Endothelial cell of umbilical vein (primary cell): Measurements from ENCODE around the gene FAM161A. TPM values are rescaled to one million over a fixed set of nuclear protein-coding genes. Genes with fewer than 3 reads are reported as not detected.
"Not testable (repeated sequence)": the region's sequence is repeated elsewhere in the genome, so short reads cannot be mapped to it uniquely, and the experiment has no call there.

ENCODE experiments used
- BruUV-seq: library from RNA; stranded (reverse); fragments of 400-500 nt; replicated peaks from 2 replicates; lab custom pipeline; 2021; lab: Mats Ljungman, UMichigan
- CTCF ChIA-PET: fragments of 300-600, 350-600 bp; sonication (Branson Sonifier 250); formaldehyde crosslinking; loops from one replicate; lab custom pipeline; 2021; ENCODE audit warnings: antibody characterized with exemption, inconsistent platforms; lab: Charles Lee
- POLR2A ChIA-PET: fragments of 300-600, 350-600 bp; sonication (Branson Sonifier 250); formaldehyde crosslinking; loops from one replicate; lab custom pipeline; 2021; ENCODE audit warnings: antibody characterized with exemption, inconsistent platforms; lab: Charles Lee
- DNase-seq: peaks from one replicate; pipeline ENCODE4 v3.0.0-alpha.2; 2011; ENCODE audit warnings: low read depth, low spot score
- FAIRE-seq: peaks from 2 replicates; lab custom pipeline; 2011; peaks lifted over from hg19 to GRCh38; lab: Jason Lieb, UNC
- H2AFZ ChIP-seq: 2 replicates; pipeline ENCODE4 v1.6.0; 2012; ENCODE audit warnings: low read depth, low read length, control low read depth, inconsistent platforms
- H3K27ac ChIP-seq: 2 replicates; pipeline ENCODE4 v1.5.1; 2011; ENCODE audit warnings: low read depth, mild to moderate bottlenecking, control low read depth, low read length, moderate library complexity; ENCODE audit not compliant: insufficient read depth
- H3K27me3 ChIP-seq, 2 experiments: 2 replicates each; pipeline versions ENCODE4 v1.6.0 to v1.6.1; 2011; ENCODE audit warnings: low read length in 2 of 2, mixed read lengths in 1 of 2; ENCODE audit not compliant: control insufficient read depth in 2 of 2, insufficient read depth in 2 of 2
- H3K36me3 ChIP-seq, 2 experiments: 2 replicates in 1 of 2; 3 replicates in 1 of 2; pipeline ENCODE4 v1.5.1; 2011; ENCODE audit warnings: low read length in 2 of 2, mild to moderate bottlenecking in 1 of 2, moderate library complexity in 1 of 2; ENCODE audit not compliant: control insufficient read depth in 2 of 2, insufficient read depth in 2 of 2; ENCODE audit errors: extremely low read depth in 1 of 2
- H3K4me1 ChIP-seq: 3 replicates; pipeline ENCODE4 v1.5.1; 2011; ENCODE audit warnings: mild to moderate bottlenecking, low read length; ENCODE audit not compliant: control insufficient read depth, insufficient read depth; ENCODE audit errors: extremely low read depth
- H3K4me2 ChIP-seq: 2 replicates; pipeline ENCODE4 v1.6.1; 2011; ENCODE audit warnings: low read length, control low read depth, mixed read lengths; ENCODE audit not compliant: insufficient read depth
- H3K4me3 ChIP-seq, 3 experiments: fragments of 200-600 bp in 1 of 3; sonication (generic), shearing (Covaris generic) in 1 of 3; replicated peaks in 1 of 3; 2 replicates each; pipeline ENCODE4 v1.5.1; 2011 to 2016; ENCODE audit warnings: control low read depth in 3 of 3, low read length in 3 of 3, mild to moderate bottlenecking in 2 of 3, inconsistent platforms in 1 of 3, low read depth in 1 of 3, moderate library complexity in 1 of 3; ENCODE audit not compliant: insufficient read depth in 1 of 3
- H3K79me2 ChIP-seq: 2 replicates; pipeline ENCODE4 v1.6.0; 2012; ENCODE audit warnings: low read length, inconsistent platforms; ENCODE audit not compliant: control insufficient read depth, insufficient read depth
- H3K9ac ChIP-seq: replicated peaks from 2 replicates; pipeline ENCODE3; 2011; ENCODE audit warnings: low read length, control low read depth; ENCODE audit not compliant: insufficient read depth; ENCODE audit errors: extremely low read depth
- H3K9me1 ChIP-seq: replicated peaks from 3 replicates; pipeline ENCODE4 v1.6.0; 2011; ENCODE audit warnings: mild to moderate bottlenecking, low read length; ENCODE audit not compliant: control insufficient read depth, insufficient read depth; ENCODE audit errors: extremely low read depth
- H3K9me3 ChIP-seq: replicated peaks from 2 replicates; pipeline ENCODE4 v1.5.1; 2012; ENCODE audit warnings: low read length, inconsistent platforms; ENCODE audit not compliant: control insufficient read depth, insufficient read depth
- H4K20me1 ChIP-seq: replicated peaks from 2 replicates; pipeline ENCODE3; 2011; ENCODE audit warnings: mild to moderate bottlenecking, low read length; ENCODE audit not compliant: control insufficient read depth, insufficient read depth; ENCODE audit errors: extremely low read depth
- EZH2 ChIP-seq: IDR thresholded peaks from 2 replicates; pipeline ENCODE4 v1.6.1; 2012; ENCODE audit warnings: borderline replicate concordance, low read depth, mild to moderate bottlenecking, moderate library complexity, low read length, inconsistent platforms; ENCODE audit not compliant: severe bottlenecking
- FOS ChIP-seq: IDR thresholded peaks from 2 replicates; pipeline ENCODE4 v1.6.1; 2011; ENCODE audit warnings: mild to moderate bottlenecking, low read length, moderate library complexity, borderline replicate concordance; ENCODE audit not compliant: insufficient read depth
- GATA2 ChIP-seq: IDR thresholded peaks from 2 replicates; pipeline ENCODE4 v1.7.0; 2011; ENCODE audit warnings: low read depth, mild to moderate bottlenecking, moderate library complexity, mixed read lengths, low read length; ENCODE audit not compliant: insufficient read length, insufficient read depth
- JUN ChIP-seq: IDR thresholded peaks from 2 replicates; pipeline ENCODE4 v1.6.1; 2011; ENCODE audit warnings: borderline replicate concordance, low read depth; ENCODE audit not compliant: insufficient read length, insufficient read depth
- MYC ChIP-seq: IDR thresholded peaks from one replicate; pipeline ENCODE4 v1.6.1; 2011; ENCODE audit warnings: mild to moderate bottlenecking, low read depth, low read length
- POLR2A ChIP-seq: IDR thresholded peaks from 2 replicates; pipeline ENCODE4 v1.6.1; 2012; ENCODE audit warnings: low read depth, mild to moderate bottlenecking, control low read depth, low read length
- POLR2AphosphoS5 ChIP-seq: IDR thresholded peaks from 2 replicates; pipeline ENCODE4 v1.6.1; 2012; ENCODE audit warnings: low read depth, mild to moderate bottlenecking, control low read depth, low read length, moderate library complexity; ENCODE audit not compliant: insufficient read depth
- dilution Hi-C: fragments of 300-500 bp; cut with MboI; formaldehyde crosslinking; loops from one replicate; pipeline ENCODE4 v1.15.0; 2019; ENCODE audit warnings: low sequenced_read_pairs; ENCODE audit not compliant: extremely low pct_ligation_motif_present
- intact Hi-C: fragments of 100-400 bp; cut with micrococcal nuclease; formaldehyde crosslinking; loops from one replicate; pipeline ENCODE4 v1.10.0; 2022
- polyA plus RNA-seq, 4 experiments: library from polyadenylated mRNA; depleted of rRNA in 3 of 4; stranded (reverse) in 3 of 4; unstranded in 1 of 4; fragments of >200 nt; gene quantifications; 2 replicates each; pipeline versions ENCODE4 v1.2.1 to v1.2.3, GENCODE V29; 2011 to 2012; ENCODE audit warnings: missing spikeins in 1 of 4
- total RNA-seq: library from RNA; stranded (reverse); gene quantifications from 2 replicates; pipeline ENCODE4 v1.2.3, GENCODE V29; 2021
- TF ChIP-seq, protein P1 (sequence below): IDR thresholded peaks from 2 replicates; pipeline ENCODE4 v1.6.1; 2011; ENCODE audit not compliant: insufficient read depth, insufficient read length
- TF ChIP-seq, protein P2 (sequence below), 2 donors: IDR thresholded peaks; 1 replicate in 1 of 2; 2 replicates in 1 of 2; pipeline ENCODE4 v1.5.1; 2011; ENCODE audit warnings: low read length in 2 of 2, mild to moderate bottlenecking in 2 of 2, moderate library complexity in 2 of 2, control low read depth in 1 of 2, inconsistent platforms in 1 of 2, low read depth in 1 of 2; ENCODE audit not compliant: insufficient read depth in 1 of 2; ENCODE audit errors: extremely low read depth in 1 of 2

Gene FAM161A
- total and polyA plus RNA-seq, 2 donors (not counting 3 experiments of a cell fraction or from before 2014, with no cell fraction given), result 0.81 to 6.1 TPM

DNA sequence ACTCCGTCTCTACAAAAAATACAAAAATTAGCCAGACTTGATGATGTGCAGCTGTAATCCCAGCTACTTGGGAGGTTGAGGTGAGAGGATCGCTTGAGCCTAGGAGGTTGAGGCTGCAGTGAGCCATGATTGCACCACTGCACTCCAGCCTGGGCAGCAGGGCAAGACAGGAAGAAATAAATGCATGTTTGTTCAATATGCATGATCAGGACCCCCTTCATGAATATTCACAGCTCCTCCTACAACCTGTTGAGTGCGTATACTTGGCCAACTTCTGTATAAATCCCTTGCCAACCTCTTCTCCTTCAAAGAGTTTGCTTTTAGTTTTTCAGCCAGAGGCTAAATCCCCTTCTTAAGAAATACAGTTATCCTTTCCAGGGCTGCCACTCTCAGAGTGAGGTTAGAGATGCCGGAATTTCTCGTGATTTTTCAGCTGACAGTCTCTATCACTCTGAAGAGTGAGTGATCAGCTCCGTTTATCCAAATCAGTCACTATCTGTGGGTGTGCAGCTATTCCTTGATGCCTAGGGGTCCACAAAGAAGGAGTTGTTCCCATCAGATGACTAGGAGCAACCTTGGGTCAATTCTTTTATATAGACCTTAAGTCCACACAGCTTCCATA, 39.2 kb downstream of the FAM161A start:
- Histone ChIP-seq H3K79me2 (no peaks in the 10 kb centered on the region), H3K9ac (no peak overlapping the region), H3K9me1 (no peaks in the 10 kb centered on the region), H2AFZ (no peak overlapping the region), H3K4me3 (no peak overlapping the region), H3K9me3 (no peaks in the 10 kb centered on the region), H3K4me1 (no peaks in the 10 kb centered on the region), H3K27me3 (peaks cover 5% of the 10 kb centered on the region in 2 experiments), H4K20me1 (no peaks in the 10 kb centered on the region), H3K4me2 (no peak overlapping the region), H3K27ac (no peak overlapping the region), H3K36me3 (no peaks in the 10 kb centered on the region)
- POLR2A ChIA-PET, result no interaction called here
- intact Hi-C loops, result no loop called here
- dilution Hi-C loops, result no loop called here
- BruUV-seq, result no TSS peak
- DNase-seq (no peak), FAIRE-seq (no peak)
- CTCF ChIA-PET, result no interaction called here
- TF ChIP-seq JUN (no peak), EZH2 (no peak), POLR2A (no peak), FOS (no peak), MYC (no peak), POLR2AphosphoS5 (no peak), GATA2 (no peak)
- TF ChIP-seq, protein P1, sequence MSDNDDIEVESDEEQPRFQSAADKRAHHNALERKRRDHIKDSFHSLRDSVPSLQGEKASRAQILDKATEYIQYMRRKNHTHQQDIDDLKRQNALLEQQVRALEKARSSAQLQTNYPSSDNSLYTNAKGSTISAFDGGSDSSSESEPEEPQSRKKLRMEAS, result no peak
- TF ChIP-seq, protein P2, sequence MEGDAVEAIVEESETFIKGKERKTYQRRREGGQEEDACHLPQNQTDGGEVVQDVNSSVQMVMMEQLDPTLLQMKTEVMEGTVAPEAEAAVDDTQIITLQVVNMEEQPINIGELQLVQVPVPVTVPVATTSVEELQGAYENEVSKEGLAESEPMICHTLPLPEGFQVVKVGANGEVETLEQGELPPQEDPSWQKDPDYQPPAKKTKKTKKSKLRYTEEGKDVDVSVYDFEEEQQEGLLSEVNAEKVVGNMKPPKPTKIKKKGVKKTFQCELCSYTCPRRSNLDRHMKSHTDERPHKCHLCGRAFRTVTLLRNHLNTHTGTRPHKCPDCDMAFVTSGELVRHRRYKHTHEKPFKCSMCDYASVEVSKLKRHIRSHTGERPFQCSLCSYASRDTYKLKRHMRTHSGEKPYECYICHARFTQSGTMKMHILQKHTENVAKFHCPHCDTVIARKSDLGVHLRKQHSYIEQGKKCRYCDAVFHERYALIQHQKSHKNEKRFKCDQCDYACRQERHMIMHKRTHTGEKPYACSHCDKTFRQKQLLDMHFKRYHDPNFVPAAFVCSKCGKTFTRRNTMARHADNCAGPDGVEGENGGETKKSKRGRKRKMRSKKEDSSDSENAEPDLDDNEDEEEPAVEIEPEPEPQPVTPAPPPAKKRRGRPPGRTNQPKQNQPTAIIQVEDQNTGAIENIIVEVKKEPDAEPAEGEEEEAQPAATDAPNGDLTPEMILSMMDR (IDR thresholded peaks at IDR 0.05; ENCODE audit: extremely low read depth in 1 of 2, insufficient read depth in 1 of 2, low read depth in 1 of 2, low read length in 2 of 2), result no peak

DNA sequence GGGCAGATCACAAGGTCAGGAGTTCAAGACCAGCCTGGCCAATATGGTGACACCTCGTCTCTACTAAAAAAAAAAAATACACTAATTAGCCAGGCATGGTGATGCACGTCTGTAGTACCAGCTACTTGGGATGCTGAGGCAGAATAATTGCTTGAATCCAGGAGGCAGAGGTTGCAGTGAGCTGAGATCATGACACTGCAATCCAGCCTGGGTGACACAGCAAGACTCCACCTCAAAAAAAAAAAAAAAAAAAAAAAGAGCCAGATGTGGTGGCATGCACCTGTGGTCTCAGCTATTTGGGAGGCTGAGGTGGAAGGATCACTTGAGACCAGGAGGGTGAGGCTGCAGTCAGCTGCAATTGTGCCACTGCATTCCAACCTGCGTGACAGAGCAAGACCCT, 40.5 kb downstream of the FAM161A start:
- POLR2A ChIA-PET, H3K27me3 ChIP-seq, H3K9ac ChIP-seq, H3K79me2 ChIP-seq, H3K36me3 ChIP-seq, H2AFZ ChIP-seq, H3K27ac ChIP-seq, FAIRE-seq, H3K4me3 ChIP-seq, H3K9me3 ChIP-seq, dilution Hi-C loops, H3K4me1 ChIP-seq, intact Hi-C loops, H3K9me1 ChIP-seq, DNase-seq, BruUV-seq, CTCF ChIA-PET, H3K4me2 ChIP-seq, H4K20me1 ChIP-seq: not testable (repeated sequence)
